ENCODE results near the gene CTXN1. TPM values are rescaled to one million over a fixed set of nuclear protein-coding genes. Genes with fewer than 3 reads are reported as not detected.

The CTXN1 gene
- total RNA-seq, 1 donor from 2014 or later = 1.8 TPM

GRCh38 chr19:7910321-7911161 lies 15.4 kb downstream of the CTXN1 start:
- intact Hi-C loops (cut with micrococcal nuclease) = no loop called here
- Mint-ChIP-seq H3K9me3 (no peaks in the 10 kb centered on the region), H3K27me3 (peaks cover 6% of the 10 kb centered on the region), H3K36me3 (ENCODE audit: low read depth) (peaks cover 33% of the 10 kb centered on the region), H3K4me3 (no peak overlapping the region), H3K4me1 (peaks cover 8% of the 10 kb centered on the region), H3K27ac (no peak overlapping the region)
- DNase-seq = no peak

GRCh38 chr19:7909471-7910067 lies 16.4 kb downstream of the CTXN1 start:
- no peaks in the 10 kb centered on the region for H3K9me3 Mint-ChIP-seq
- H3K4me3 Mint-ChIP-seq = no peak overlapping the region
- intact Hi-C loops (cut with micrococcal nuclease) = no loop called here

GRCh38 chr19:7908742-7909461 lies 17.0 kb downstream of the CTXN1 start:
- peaks cover 15% of the 10 kb centered on the region for H3K4me1 Mint-ChIP-seq
- H3K4me3 Mint-ChIP-seq = no peak overlapping the region
- DNase-seq = peak; percentile 55
- H3K36me3 Mint-ChIP-seq (ENCODE audit: low read depth) = peaks cover 37% of the 10 kb centered on the region
- intact Hi-C loops (cut with micrococcal nuclease) = no loop called here
- no peaks in the 10 kb centered on the region for H3K9me3 Mint-ChIP-seq
- H3K27ac Mint-ChIP-seq = no peak overlapping the region
- no peaks in the 10 kb centered on the region for H3K27me3 Mint-ChIP-seq

More at GRCh38 chr19:7909471-7910067, 16.4 kb downstream of the CTXN1 start:
- no peak for DNase-seq
- Mint-ChIP-seq H3K27me3 (no peaks in the 10 kb centered on the region), H3K27ac (no peak overlapping the region), H3K4me1 (peaks cover 13% of the 10 kb centered on the region), H3K36me3 (ENCODE audit: low read depth) (peaks cover 37% of the 10 kb centered on the region)

- H3K4me1 Mint-ChIP-seq = peaks cover 19% of the 10 kb centered on the region
- intact Hi-C loops (cut with micrococcal nuclease) = no loop called here
- no peak overlapping the region for H3K4me3 Mint-ChIP-seq
- no peak for DNase-seq
- H3K27ac Mint-ChIP-seq = no peak overlapping the region
- no peaks in the 10 kb centered on the region for H3K9me3 Mint-ChIP-seq
- peaks cover 38% of the 10 kb centered on the region for H3K36me3 Mint-ChIP-seq (ENCODE audit: low read depth)
- peaks cover 3% of the 10 kb centered on the region for H3K27me3 Mint-ChIP-seq
These were observed 17.7 kb downstream of the CTXN1 start for GRCh38 chr19:7908078-7908699.

- Mint-ChIP-seq H3K36me3 (ENCODE audit: low read depth) (peaks cover 34% of the 10 kb centered on the region), H3K9me3 (no peaks in the 10 kb centered on the region), H3K27ac (no peak overlapping the region), H3K27me3 (peaks cover 3% of the 10 kb centered on the region), H3K4me1 (peaks cover 23% of the 10 kb centered on the region), H3K4me3 (no peak overlapping the region)
- intact Hi-C loops (cut with micrococcal nuclease) = no loop called here
- DNase-seq = no peak
These were observed 18.4 kb downstream of the CTXN1 start for GRCh38 chr19:7907544-7907943.

GRCh38 chr19:7907122-7907521 lies 18.8 kb downstream of the CTXN1 start:
- no peaks in the 10 kb centered on the region for H3K9me3 Mint-ChIP-seq
- peaks cover 3% of the 10 kb centered on the region for H3K27me3 Mint-ChIP-seq
- H3K4me3 Mint-ChIP-seq = no peak overlapping the region
- DNase-seq = no peak
- H3K27ac Mint-ChIP-seq = no peak overlapping the region
- intact Hi-C loops (cut with micrococcal nuclease) = no loop called here
- H3K4me1 Mint-ChIP-seq = peaks cover 25% of the 10 kb centered on the region
- H3K36me3 Mint-ChIP-seq (ENCODE audit: low read depth) = peaks cover 33% of the 10 kb centered on the region

- Mint-ChIP-seq H3K4me1 (peaks cover 25% of the 10 kb centered on the region), H3K36me3 (ENCODE audit: low read depth) (peaks cover 24% of the 10 kb centered on the region), H3K27me3 (peaks cover 3% of the 10 kb centered on the region), H3K9me3 (no peaks in the 10 kb centered on the region), H3K4me3 (peak overlapping the region; percentile 92), H3K27ac (peak overlapping the region; percentile 87)
- no peak for DNase-seq
- intact Hi-C loops (cut with micrococcal nuclease) = no loop called here
These were observed 20.1 kb downstream of the CTXN1 start for GRCh38 chr19:7905859-7906258.

- H3K27ac Mint-ChIP-seq = peak overlapping the region; percentile 93
- peaks cover 3% of the 10 kb centered on the region for H3K27me3 Mint-ChIP-seq
- H3K4me1 Mint-ChIP-seq = peaks cover 25% of the 10 kb centered on the region
- H3K9me3 Mint-ChIP-seq = no peaks in the 10 kb centered on the region
- DNase-seq = peak; percentile 59
- intact Hi-C loops (cut with micrococcal nuclease) = no loop called here
- peaks cover 19% of the 10 kb centered on the region for H3K36me3 Mint-ChIP-seq (ENCODE audit: low read depth)
- H3K4me3 Mint-ChIP-seq = peak overlapping the region; percentile 92
These were observed 20.7 kb downstream of the CTXN1 start for GRCh38 chr19:7905268-7905667.

GRCh38 chr19:7904074-7905020 lies 21.6 kb downstream of the CTXN1 start:
- intact Hi-C loops (cut with micrococcal nuclease) = no loop called here
- Mint-ChIP-seq H3K9me3 (no peaks in the 10 kb centered on the region), H3K36me3 (ENCODE audit: low read depth) (peaks cover 19% of the 10 kb centered on the region), H3K4me3 (peak overlapping the region; percentile 93), H3K4me1 (peaks cover 25% of the 10 kb centered on the region), H3K27ac (peak overlapping the region; percentile 93), H3K27me3 (peaks cover 3% of the 10 kb centered on the region)
- DNase-seq = peak; percentile 91

GRCh38 chr19:7903244-7904073 lies 22.5 kb downstream of the CTXN1 start, which contains the start of gene MAP2K7:
Gene MAP2K7, plus strand, starts transcription at chr19:7903877. Its CDS starts 68 bp downstream, at chr19:7903945.
- intact Hi-C loops (cut with micrococcal nuclease) = loop anchor here (1.0 to 2.0 kb wide), 3 partner anchors 17 to 40 kb away; partner anchors contain the start of genes SNAPC2 and TIMM44
- Mint-ChIP-seq H3K9me3 (no peaks in the 10 kb centered on the region), H3K27me3 (peaks cover 3% of the 10 kb centered on the region), H3K27ac (peak within 1 kb of the TSS; percentile 96), H3K4me1 (peaks cover 25% of the 10 kb centered on the region), H3K4me3 (peak within 1 kb of the TSS; percentile 93), H3K36me3 (ENCODE audit: low read depth) (peaks cover 19% of the 10 kb centered on the region)
- DNase-seq = peak; percentile 100

- Mint-ChIP-seq H3K27me3 (peaks cover 3% of the 10 kb centered on the region), H3K4me1 (peaks cover 25% of the 10 kb centered on the region), H3K4me3 (peak overlapping the region; percentile 93), H3K9me3 (no peaks in the 10 kb centered on the region), H3K36me3 (ENCODE audit: low read depth) (peaks cover 17% of the 10 kb centered on the region), H3K27ac (peak overlapping the region; percentile 96)
- intact Hi-C loops (cut with micrococcal nuclease) = loop anchor here (1.0 to 2.0 kb wide), 3 partner anchors 17 to 40 kb away; partner anchors contain the start of genes SNAPC2 and TIMM44
- DNase-seq = peak; percentile 68
These were observed 23.1 kb downstream of the CTXN1 start for GRCh38 chr19:7902796-7903243.

GRCh38 chr19:7901337-7901736 lies 24.6 kb downstream of the CTXN1 start:
- Mint-ChIP-seq H3K36me3 (ENCODE audit: low read depth) (peaks cover 14% of the 10 kb centered on the region), H3K9me3 (no peaks in the 10 kb centered on the region)
- intact Hi-C loops (cut with micrococcal nuclease) = no loop called here

More at GRCh38 chr19:7901337-7901736, 24.6 kb downstream of the CTXN1 start:
- DNase-seq = peak; percentile 56
- H3K27me3 Mint-ChIP-seq = peaks cover 3% of the 10 kb centered on the region
- peaks cover 23% of the 10 kb centered on the region for H3K4me1 Mint-ChIP-seq
- no peak overlapping the region for H3K4me3 Mint-ChIP-seq
- H3K27ac Mint-ChIP-seq = no peak overlapping the region
